ENCODE data around the gene ZNF37A.
"Not testable (repeated sequence)": the region's sequence is repeated elsewhere in the genome, so short reads cannot be mapped to it uniquely, and the experiment has no call there.

ZNF37A gene

GRCh38 chr10:38094158-38094926 lies at the start of gene ZNF37A:
Gene ZNF37A (plus strand): TSS chr10:38094337. CDS start chr10:38096618, 2,281 bp downstream.
- peak; percentile 96 for DNase-seq
- in situ Hi-C loops (cut with MboI; ENCODE audit: low pct_unique_long_range_greater_than_20kb, low sequenced_read_pairs), result no loop called here

GRCh38 chr10:38045129-38045528 lies 49.0 kb upstream of the ZNF37A start:
- in situ Hi-C loops (cut with MboI; ENCODE audit: low pct_unique_long_range_greater_than_20kb, low sequenced_read_pairs), result no loop called here
- no peak for DNase-seq

GRCh38 chr10:38047666-38048065 lies 46.5 kb upstream of the ZNF37A start:
- in situ Hi-C loops (cut with MboI; ENCODE audit: low pct_unique_long_range_greater_than_20kb, low sequenced_read_pairs), result no loop called here
- no peak for DNase-seq

GRCh38 chr10:38050212-38050611 lies 43.9 kb upstream of the ZNF37A start:
- DNase-seq, result no peak
- in situ Hi-C loops (cut with MboI; ENCODE audit: low pct_unique_long_range_greater_than_20kb, low sequenced_read_pairs), result no loop called here

- no peak for DNase-seq
- in situ Hi-C loops (cut with MboI; ENCODE audit: low pct_unique_long_range_greater_than_20kb, low sequenced_read_pairs), result no loop called here
These were observed 39.8 kb upstream of the ZNF37A start for GRCh38 chr10:38054361-38054797.

GRCh38 chr10:38055274-38055894 lies 38.8 kb upstream of the ZNF37A start:
- in situ Hi-C loops (cut with MboI; ENCODE audit: low pct_unique_long_range_greater_than_20kb, low sequenced_read_pairs), result not testable (repeated sequence)
- DNase-seq, result peak; percentile 20

GRCh38 chr10:38069663-38070062 lies 24.5 kb upstream of the ZNF37A start:
- in situ Hi-C loops (cut with MboI; ENCODE audit: low pct_unique_long_range_greater_than_20kb, low sequenced_read_pairs); DNase-seq: not testable (repeated sequence)

GRCh38 chr10:38070501-38070900 lies 23.6 kb upstream of the ZNF37A start:
- no peak for DNase-seq
- in situ Hi-C loops (cut with MboI; ENCODE audit: low pct_unique_long_range_greater_than_20kb, low sequenced_read_pairs), result no loop called here

GRCh38 chr10:38072552-38072951 lies 21.6 kb upstream of the ZNF37A start:
- in situ Hi-C loops (cut with MboI; ENCODE audit: low pct_unique_long_range_greater_than_20kb, low sequenced_read_pairs), result no loop called here
- peak; percentile 62 for DNase-seq

- DNase-seq, result no peak
- in situ Hi-C loops (cut with MboI; ENCODE audit: low pct_unique_long_range_greater_than_20kb, low sequenced_read_pairs), result no loop called here
These were observed 17.4 kb upstream of the ZNF37A start for GRCh38 chr10:38076687-38077086.

GRCh38 chr10:38093318-38093717 lies 819 bp upstream of the ZNF37A start:
- in situ Hi-C loops (cut with MboI; ENCODE audit: low pct_unique_long_range_greater_than_20kb, low sequenced_read_pairs); DNase-seq: not testable (repeated sequence)

GRCh38 chr10:38093816-38094157 lies 350 bp upstream of the ZNF37A start:
- in situ Hi-C loops (cut with MboI; ENCODE audit: low pct_unique_long_range_greater_than_20kb, low sequenced_read_pairs), result no loop called here
- no peak for DNase-seq

GRCh38 chr10:38094927-38095574 lies 914 bp downstream of the ZNF37A start:
- DNase-seq, result peak; percentile 23

GRCh38 chr10:38102880-38103279 lies 8.7 kb downstream of the ZNF37A start:
- DNase-seq, result no peak
- in situ Hi-C loops (cut with MboI; ENCODE audit: low pct_unique_long_range_greater_than_20kb, low sequenced_read_pairs), result no loop called here

More at GRCh38 chr10:38094927-38095574, 914 bp downstream of the ZNF37A start:
- in situ Hi-C loops (cut with MboI; ENCODE audit: low pct_unique_long_range_greater_than_20kb, low sequenced_read_pairs), result no loop called here

GRCh38 chr10:38103756-38104155 lies 9.6 kb downstream of the ZNF37A start:
- in situ Hi-C loops (cut with MboI; ENCODE audit: low pct_unique_long_range_greater_than_20kb, low sequenced_read_pairs), result no loop called here
- no peak for DNase-seq

- in situ Hi-C loops (cut with MboI; ENCODE audit: low pct_unique_long_range_greater_than_20kb, low sequenced_read_pairs), result no loop called here
- no peak for DNase-seq
These were observed 18.0 kb downstream of the ZNF37A start for GRCh38 chr10:38112159-38112558.

GRCh38 chr10:38118072-38118807 lies 24.1 kb downstream of the ZNF37A start:
- DNase-seq, result peak; percentile 28

GRCh38 chr10:38119038-38119437 lies 24.9 kb downstream of the ZNF37A start:
- in situ Hi-C loops (cut with MboI; ENCODE audit: low pct_unique_long_range_greater_than_20kb, low sequenced_read_pairs), result no loop called here
- DNase-seq, result no peak

More at GRCh38 chr10:38118072-38118807, 24.1 kb downstream of the ZNF37A start:
- in situ Hi-C loops (cut with MboI; ENCODE audit: low pct_unique_long_range_greater_than_20kb, low sequenced_read_pairs), result no loop called here

GRCh38 chr10:38127812-38128211 lies 33.7 kb downstream of the ZNF37A start:
- in situ Hi-C loops (cut with MboI; ENCODE audit: low pct_unique_long_range_greater_than_20kb, low sequenced_read_pairs), result no loop called here
- no peak for DNase-seq
